ENCODE results near the gene RGS9.
"Not testable (repeated sequence)": the region's sequence is repeated elsewhere in the genome, so short reads cannot be mapped to it uniquely, and the experiment has no call there.

RGS9 gene

DNA sequence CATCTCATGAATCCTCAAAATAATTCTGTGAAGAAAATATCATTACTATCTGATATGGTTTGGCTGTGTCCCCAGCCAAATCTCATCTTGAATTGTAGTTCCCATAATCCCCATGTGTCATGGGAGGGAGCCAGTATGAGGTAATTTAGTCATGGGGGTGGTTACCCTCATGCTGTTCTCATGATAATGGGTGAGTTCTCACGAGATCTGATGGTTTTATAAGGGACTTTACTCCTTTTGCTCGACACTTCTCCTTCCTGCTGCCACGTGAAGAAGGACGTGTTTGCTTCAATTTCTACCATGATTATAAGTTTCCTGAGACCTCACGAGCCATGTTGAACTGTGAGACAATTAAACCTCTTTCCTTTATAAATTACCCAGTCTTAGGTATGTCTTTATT lies 20.7 kb upstream of the RGS9 start:
- DNase-seq: not testable (repeated sequence)

DNA sequence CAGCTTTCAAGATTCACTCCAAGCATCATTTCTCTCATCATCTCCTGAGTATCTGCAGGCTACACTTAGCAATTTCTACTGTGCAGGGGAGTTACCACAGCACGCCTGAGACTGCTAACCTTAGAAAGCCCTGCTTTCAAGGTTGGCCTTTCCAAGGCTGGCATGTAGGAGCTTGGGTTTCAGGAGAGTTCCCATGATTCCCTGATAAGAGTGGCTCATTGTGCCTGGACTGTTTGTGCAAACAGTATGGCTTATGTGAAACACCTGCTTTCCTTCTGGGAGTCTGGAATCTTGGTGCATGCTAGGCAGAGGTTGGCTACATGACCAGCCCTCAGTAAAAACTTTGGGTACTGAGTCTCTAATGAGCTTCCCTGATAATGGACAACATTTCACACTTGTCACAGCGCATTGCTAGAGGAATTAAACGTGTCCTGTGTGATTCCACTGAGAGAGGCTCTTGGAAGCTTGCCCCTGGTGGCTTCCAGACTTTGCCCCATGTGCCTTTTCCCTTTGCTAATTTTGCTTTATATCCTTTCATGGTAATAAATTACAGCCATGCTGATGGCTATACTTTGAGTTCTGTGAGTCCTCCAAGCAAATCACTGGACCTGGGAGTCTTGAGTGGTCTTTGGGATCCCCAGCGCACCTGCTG lies 19.7 kb upstream of the RGS9 start:
- DNase-seq: no peak

GRCh38 chr17:65121368-65121767 lies 15.8 kb upstream of the RGS9 start:
- DNase-seq: no peak

GRCh38 chr17:65121916-65122806 lies 15.0 kb upstream of the RGS9 start:
- DNase-seq: no peak

GRCh38 chr17:65122836-65123756 lies 14.1 kb upstream of the RGS9 start:
- peak; percentile 92 for DNase-seq

- no peak for DNase-seq
Observed at GRCh38 chr17:65123757-65124675, 13.2 kb upstream of the RGS9 start.

- no peak for DNase-seq
Observed at GRCh38 chr17:65130832-65131231, 6.3 kb upstream of the RGS9 start.

DNA sequence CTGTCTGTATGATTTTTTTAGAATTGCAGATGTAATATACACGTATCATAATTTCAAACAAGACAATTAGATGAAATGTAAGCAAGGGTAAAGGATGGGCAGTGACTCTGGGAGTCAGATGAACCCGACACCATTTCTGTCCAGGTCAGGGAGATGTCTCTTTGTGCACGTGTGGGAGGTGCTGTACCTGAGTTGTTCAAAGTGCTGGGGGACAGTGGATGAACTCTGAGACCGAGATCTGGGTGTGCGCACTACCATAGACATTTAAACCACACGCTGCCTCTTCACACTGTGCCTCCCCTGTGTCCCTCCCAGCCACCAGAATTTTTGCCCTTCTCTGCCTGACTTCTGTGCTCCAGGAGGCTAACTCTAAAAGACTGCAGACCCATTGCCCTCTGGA lies 5.9 kb upstream of the RGS9 start:
- DNase-seq: no peak

DNA sequence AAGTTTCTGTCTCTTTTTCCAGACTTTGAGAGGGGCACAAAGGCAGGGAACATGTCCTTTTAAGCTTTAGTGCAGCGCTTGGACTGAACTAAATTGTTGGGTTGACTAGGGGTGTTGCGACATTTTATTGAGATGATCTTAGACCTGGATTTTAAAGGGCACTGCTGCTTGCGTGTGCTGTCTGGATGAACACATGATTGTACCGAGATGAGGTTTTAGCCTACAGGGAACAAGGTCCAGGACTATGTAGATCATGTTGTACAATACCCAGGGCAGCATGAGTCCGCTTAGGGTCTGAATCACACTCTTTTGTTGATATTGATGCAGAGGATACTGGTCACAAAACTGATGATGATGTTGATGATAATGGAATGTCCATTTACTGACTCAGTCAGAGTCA lies 5.2 kb upstream of the RGS9 start:
- DNase-seq: no peak

DNA sequence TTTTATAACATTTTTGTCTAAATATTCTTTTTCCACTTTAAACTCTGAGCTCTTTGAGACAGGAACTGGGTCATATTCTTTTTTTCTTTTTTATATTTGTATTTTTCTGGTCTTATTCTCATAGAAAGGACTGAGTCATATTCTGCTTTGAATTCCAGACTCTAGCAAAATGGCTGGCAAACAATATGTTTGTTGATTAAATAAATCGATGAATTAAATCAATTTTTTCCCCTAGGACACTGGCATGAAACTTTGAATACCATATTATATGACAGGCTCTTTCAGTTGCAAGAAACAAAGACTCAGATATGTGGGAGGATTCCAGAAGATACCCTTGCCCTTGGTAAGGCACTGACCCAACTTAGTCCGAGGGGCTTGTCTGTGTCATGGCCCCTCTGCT lies 3.1 kb upstream of the RGS9 start:
- no peak for DNase-seq

- DNase-seq: no peak
Observed at GRCh38 chr17:65139101-65139764, 2.1 kb downstream of the RGS9 start.

DNA sequence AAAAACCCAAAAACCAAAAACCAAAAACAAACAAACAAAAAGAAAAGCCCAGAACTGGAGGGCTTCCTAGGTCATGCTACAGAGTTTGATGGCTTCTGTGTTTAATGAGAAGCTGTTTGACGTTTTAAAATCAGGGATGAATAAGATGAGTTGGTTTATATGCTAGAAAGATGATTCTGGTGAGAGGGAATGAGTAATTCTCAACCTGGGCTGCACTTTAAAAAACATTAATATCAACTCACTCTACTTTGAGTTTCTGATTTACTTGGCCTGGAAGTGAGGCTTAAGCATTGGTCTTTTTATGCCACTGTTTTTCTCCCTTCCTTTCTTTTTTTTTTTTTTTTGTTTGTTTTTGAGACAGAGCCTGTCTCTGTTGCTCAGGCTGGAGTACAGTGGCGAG lies 5.1 kb downstream of the RGS9 start:
- no peak for DNase-seq

- no peak for DNase-seq
Observed at GRCh38 chr17:65143889-65144604, 6.9 kb downstream of the RGS9 start.

- no peak for DNase-seq
Observed at GRCh38 chr17:65145743-65146142, 8.6 kb downstream of the RGS9 start.

GRCh38 chr17:65147955-65148354 lies 10.8 kb downstream of the RGS9 start:
- DNase-seq: no peak

- DNase-seq: no peak
Observed at GRCh38 chr17:65154770-65155589, 17.8 kb downstream of the RGS9 start.

DNA sequence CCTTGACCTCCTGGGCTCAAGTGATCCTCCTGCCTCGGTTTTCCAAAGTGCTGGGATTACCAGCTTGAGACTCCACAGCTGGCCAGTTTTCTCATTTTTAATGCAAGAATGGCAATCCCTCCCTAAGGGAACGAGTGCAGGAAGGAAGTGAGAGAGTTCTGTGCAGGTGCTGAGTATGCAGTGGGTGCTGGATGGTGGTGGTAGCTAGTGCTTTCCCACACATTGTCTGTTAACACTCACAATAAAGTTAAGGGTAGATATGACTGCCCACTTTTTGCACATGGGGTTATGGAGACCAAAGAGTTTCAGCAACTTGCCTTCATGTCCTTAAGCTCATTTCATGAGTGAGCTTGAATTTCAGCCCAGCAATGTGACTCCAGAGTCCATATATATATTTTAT lies 18.5 kb downstream of the RGS9 start:
- DNase-seq: no peak

- no peak for DNase-seq
Observed at GRCh38 chr17:65156185-65156834, 19.1 kb downstream of the RGS9 start.

GRCh38 chr17:65156835-65157565 lies 19.8 kb downstream of the RGS9 start:
- no peak for DNase-seq

Data from CD4-positive, alpha-beta T cell treated with Interleukin-17A for 1 hour (primary cell).